ENCODE data around the gene PAPLN.

GRCh38 chr14:73262427-73263183 is 25.3 kb downstream of the PAPLN start:
- no peak for TF ChIP-seq CTCF (IDR thresholded peaks at IDR 0.05)
- TF ChIP-seq POLR2AphosphoS5 (IDR thresholded peaks at IDR 0.05; ENCODE audit: low read depth, low read length) = no peak
- no peak for TF ChIP-seq REST (IDR thresholded peaks at IDR 0.05; ENCODE audit: insufficient read depth in 1 of 2, low read depth in 2 of 2, low read length in 1 of 2)
